HepG2 (cell line): ENCODE data around the gene TCF12. TPM values are rescaled to one million over a fixed set of nuclear protein-coding genes. Genes with fewer than 3 reads are reported as not detected.

Experiments
- ATAC-seq: fragments of 200-7000 bp; cut with Tn5 transposase; 3 replicates; pipeline ENCODE4 v1.9.1; 2020; ENCODE audit warnings: mild to moderate bottlenecking, moderate library complexity
- BruUV-seq: library from RNA; stranded (reverse); fragments of 400-500 nt; replicated peaks from 2 replicates; lab custom pipeline; 2021; lab: Mats Ljungman, UMichigan
- CTCF ChIA-PET: fragments of 300-600 bp; formaldehyde crosslinking; extraction: SDS; loops from one replicate; lab custom pipeline; 2021; ENCODE audit warnings: low total read pairs, inconsistent platforms, low intra/inter-chr PET ratio; lab: Yijun Ruan, JAX
- POLR2A ChIA-PET: fragments of 350-600 bp; sonication (Branson Sonifier 250); formaldehyde crosslinking; loops from one replicate; lab custom pipeline; 2020; ENCODE audit warnings: antibody characterized with exemption, inconsistent platforms; lab: Yijun Ruan, JAX
- DNase-seq: peaks from one replicate; pipeline ENCODE4 v3.0.0-alpha.2; 2015; ENCODE audit warnings: low spot score
- FAIRE-seq: peaks from 3 replicates; lab custom pipeline; 2011; peaks lifted over from hg19 to GRCh38; lab: Jason Lieb, UNC
- H2AFZ ChIP-seq: one replicate; pipeline ENCODE4 v1.6.1; 2011; ENCODE audit warnings: low read length, inconsistent platforms
- H3K27ac ChIP-seq: fragments of 300-600 bp; 3 replicates; pipeline ENCODE4 v1.8.0; 2011; ENCODE audit warnings: mixed run types, mild to moderate bottlenecking, mixed read lengths, low read length, inconsistent platforms; ENCODE audit not compliant: insufficient read depth; ENCODE audit errors: extremely low read length
- H3K27me3 ChIP-seq, 2 experiments: fragments of 200-600 bp in 1 of 2; 2 replicates in 1 of 2; 3 replicates in 1 of 2; pipeline versions ENCODE4 v1.6.0 to v1.8.0; 2011; ENCODE audit warnings: low read length in 2 of 2, mild to moderate bottlenecking in 2 of 2, moderate library complexity in 2 of 2, inconsistent platforms in 1 of 2; ENCODE audit not compliant: insufficient read depth in 2 of 2, control insufficient read depth in 1 of 2
- H3K36me3 ChIP-seq, 2 experiments: fragments of 200-600 bp in 1 of 2; replicated peaks in 1 of 2; 2 replicates in 1 of 2; 3 replicates in 1 of 2; pipeline versions ENCODE4 v1.5.1 to v1.8.0; 2011; ENCODE audit warnings: low read length in 2 of 2, inconsistent platforms in 1 of 2; ENCODE audit not compliant: insufficient read depth in 2 of 2, control insufficient read depth in 1 of 2
- H3K4me1 ChIP-seq: 2 replicates; pipeline ENCODE4 v1.5.1; 2012; ENCODE audit warnings: low read length, inconsistent platforms; ENCODE audit not compliant: insufficient read depth
- H3K4me2 ChIP-seq: 2 replicates; pipeline ENCODE4 v1.6.0; 2011; ENCODE audit warnings: low read depth, low read length, inconsistent platforms
- H3K4me3 ChIP-seq, 3 experiments: fragments of 200-600 bp in 1 of 3; sonication (generic), shearing (Covaris generic) in 1 of 3; replicated peaks in 1 of 3; 2 replicates each; pipeline ENCODE4 v1.5.1; 2011 to 2016; ENCODE audit warnings: low read length in 3 of 3, inconsistent platforms in 2 of 3, low read depth in 2 of 3, mild to moderate bottlenecking in 2 of 3, control low read depth in 1 of 3, mixed read lengths in 1 of 3; ENCODE audit not compliant: insufficient read depth in 1 of 3
- H3K79me2 ChIP-seq: one replicate; pipeline ENCODE4 v1.6.1; 2011; ENCODE audit warnings: low read length, inconsistent platforms; ENCODE audit not compliant: insufficient read depth
- H3K9ac ChIP-seq: 2 replicates; pipeline ENCODE4 v1.6.0; 2011; ENCODE audit warnings: mild to moderate bottlenecking, low read depth, low read length, inconsistent platforms; ENCODE audit not compliant: insufficient read depth
- H3K9me3 ChIP-seq: 2 replicates; pipeline ENCODE4 v1.5.1; 2012; ENCODE audit warnings: mild to moderate bottlenecking, low read length
- H4K20me1 ChIP-seq: 2 replicates; pipeline ENCODE4 v1.6.0; 2011; ENCODE audit warnings: inconsistent platforms, mild to moderate bottlenecking, low read length, moderate library complexity; ENCODE audit not compliant: insufficient read depth
- ATRX ChIP-seq: sonication (generic); formaldehyde crosslinking; IDR thresholded peaks from 2 replicates; pipeline ENCODE4 v1.4.0; 2020; ENCODE audit warnings: missing genetic modification reagents, borderline replicate concordance
- EEA1 ChIP-seq: sonication (generic); formaldehyde crosslinking; IDR thresholded peaks from 2 replicates; pipeline ENCODE4 v1.5.1; 2020; ENCODE audit warnings: mild to moderate bottlenecking, missing genetic modification reagents, borderline replicate concordance
- FIP1L1 ChIP-seq: fragments of 200-400 bp; formaldehyde crosslinking; IDR thresholded peaks from 2 replicates; pipeline ENCODE4 v1.6.1; 2018; ENCODE audit warnings: low read depth, mild to moderate bottlenecking, low read length, moderate library complexity, borderline replicate concordance; ENCODE audit not compliant: insufficient read depth
- FLYWCH1 ChIP-seq: sonication (generic); formaldehyde crosslinking; IDR thresholded peaks from 2 replicates; pipeline ENCODE4 v1.8.1; 2023; ENCODE audit warnings: mild to moderate bottlenecking, missing genetic modification reagents
- GRHL1 ChIP-seq: sonication (generic); formaldehyde crosslinking; conservative IDR thresholded peaks from 2 replicates; pipeline ENCODE4 v1.8.0; 2022; ENCODE audit warnings: missing genetic modification reagents
- HNRNPK ChIP-seq: fragments of 200-400 bp; formaldehyde crosslinking; IDR thresholded peaks from 2 replicates; pipeline ENCODE4 v1.6.1; 2018; ENCODE audit warnings: low read length, low read depth, moderate library complexity, mild to moderate bottlenecking; ENCODE audit not compliant: poor library complexity, severe bottlenecking
- HNRNPLL ChIP-seq: fragments of 200-400 bp; formaldehyde crosslinking; IDR thresholded peaks from 2 replicates; pipeline ENCODE4 v1.6.1; 2017; ENCODE audit warnings: mild to moderate bottlenecking, low read depth, low read length; ENCODE audit not compliant: poor library complexity, severe bottlenecking
- IRF1 ChIP-seq: sonication (generic); formaldehyde crosslinking; IDR thresholded peaks from 2 replicates; pipeline ENCODE4 v1.4.0; 2020; ENCODE audit warnings: low read depth, mild to moderate bottlenecking, missing genetic modification reagents
- MBD4 ChIP-seq: IDR thresholded peaks from 2 replicates; pipeline ENCODE4 v1.6.1; 2012; ENCODE audit warnings: low read length, inconsistent platforms, borderline replicate concordance
- MEF2D ChIP-seq: sonication (generic); formaldehyde crosslinking; IDR thresholded peaks from 2 replicates; pipeline ENCODE4 v1.5.1; 2020; ENCODE audit warnings: mild to moderate bottlenecking, missing genetic modification reagents
- MIER2 ChIP-seq: IDR thresholded peaks from 2 replicates; pipeline ENCODE4 v1.6.1; 2016; ENCODE audit warnings: missing biosample characterization, missing genetic modification reagents
- MIER3 ChIP-seq: IDR thresholded peaks from 2 replicates; pipeline ENCODE4 v1.6.1; 2016; ENCODE audit warnings: missing compliant biosample characterization, borderline replicate concordance
- RFX1 ChIP-seq: fragments of 450-650 bp; IDR thresholded peaks from 2 replicates; pipeline ENCODE4 v1.6.1; 2017
- SNAPC5 ChIP-seq: sonication (generic); formaldehyde crosslinking; IDR thresholded peaks from 2 replicates; pipeline ENCODE4 v1.8.1; 2023; ENCODE audit warnings: mild to moderate bottlenecking, missing genetic modification reagents, borderline replicate concordance
- SP140L ChIP-seq: sonication (generic); formaldehyde crosslinking; IDR thresholded peaks from 2 replicates; pipeline ENCODE4 v1.4.0; 2020; ENCODE audit warnings: missing genetic modification reagents, borderline replicate concordance
- WGBS: methylation state at CpG from one replicate; pipeline ENCODE4 v1.1.6; 2017; ENCODE audit warnings: low lambda C conversion rate; 5-methylcytosine and 5-hydroxymethylcytosine counted together
- in situ Hi-C: cut with HindIII; loops from 2 replicates; pipeline ENCODE4 v1.10.0; 2017; ENCODE audit warnings: low pct_unique_long_range_greater_than_20kb; ENCODE audit not compliant: extremely low pct_ligation_motif_present
- intact Hi-C: fragments of 100-400 bp; cut with micrococcal nuclease; formaldehyde crosslinking; loops from one replicate; pipeline ENCODE4 v1.10.0; 2022; ENCODE audit not compliant: unreplicated experiment
- polyA plus RNA-seq, 8 experiments: library from polyadenylated mRNA; depleted of rRNA in 3 of 8; stranded (reverse) in 7 of 8; unstranded in 1 of 8; fragments of >200 nt; fragmentation: Illumina TruSeq in 4 of 8; extraction: Trizol in 4 of 8; gene quantifications; 2 replicates each; pipeline versions ENCODE4 v1.2.1 to v1.2.3, GENCODE V29; 2011 to 2016; ENCODE audit warnings: low read depth in 4 of 8, missing spikeins in 1 of 8, mixed read lengths in 1 of 8; ENCODE audit not compliant: insufficient read depth in 1 of 8
- total RNA-seq, 5 experiments: library from RNA; depleted of rRNA; stranded (reverse); fragments of >200 nt; fragmentation: Illumina TruSeq; extraction: Trizol; gene quantifications; 2 replicates each; pipeline ENCODE4 v1.2.3, GENCODE V29; 2016; ENCODE audit warnings: low read depth in 1 of 5

TCF12 gene
- total and polyA plus RNA-seq, 2 of the 13 experiments (the other 11 are each of a cell fraction or from before 2014, with no cell fraction given): 48.6 to 51.1 TPM

GRCh38 chr15:57305009-57305408, 386.6 kb downstream of the TCF12 start:
- no peak for ATAC-seq
- Histone ChIP-seq H3K9ac (no peak overlapping the region), H3K27me3 (no peaks in the 10 kb centered on the region), H3K4me2 (no peak overlapping the region), H3K27ac (no peak overlapping the region), H3K36me3 (no peaks in the 10 kb centered on the region), H3K4me3 (no peak overlapping the region), H3K9me3 (no peaks in the 10 kb centered on the region), H4K20me1 (no peaks in the 10 kb centered on the region), H3K4me1 (peaks cover 34% of the 10 kb centered on the region), H2AFZ (no peak overlapping the region), H3K79me2 (no peaks in the 10 kb centered on the region)
- no peak for DNase-seq
- FAIRE-seq: no peak
- 78% methylated on average over 4 of the region's 4 CpGs for WGBS
- intact Hi-C loops: no loop called here
- CTCF ChIA-PET: no interaction called here
- BruUV-seq: no TSS peak
- POLR2A ChIA-PET: no interaction called here
- in situ Hi-C loops: loop anchor here (5.0 to 10.0 kb wide), 3 partner anchors 158 to 810 kb away; no protein-coding TSS in a partner anchor
- TF ChIP-seq ATRX (CRISPR knock-in tag) (no peak), HNRNPLL (no peak), EEA1 (CRISPR knock-in tag) (no peak), FIP1L1 (no peak), MBD4 (no peak), MEF2D (CRISPR knock-in tag) (no peak), SNAPC5 (no peak), MIER3 (CRISPR knock-in tag) (no peak), SP140L (CRISPR knock-in tag) (no peak), GRHL1 (CRISPR knock-in tag) (no peak), FLYWCH1 (CRISPR knock-in tag) (no peak), IRF1 (CRISPR knock-in tag) (no peak), MIER2 (CRISPR knock-in tag) (no peak), HNRNPK (no peak), RFX1 (no peak)
